LNCAP (cell line): ENCODE data around the gene DISP2.

ENCODE experiments used
- CTCF ChIP-seq: fragments of 450-650 bp; IDR thresholded peaks from 2 replicates; pipeline ENCODE4 v1.5.1; 2017; ENCODE audit warnings: mild to moderate bottlenecking

DISP2 gene

GRCh38 chr15:40397688-40398412 is 39.8 kb downstream of the DISP2 start:
- no peak for TF ChIP-seq CTCF

- no peak for TF ChIP-seq CTCF
Observed at GRCh38 chr15:40398413-40398873, 40.4 kb downstream of the DISP2 start.

DNA sequence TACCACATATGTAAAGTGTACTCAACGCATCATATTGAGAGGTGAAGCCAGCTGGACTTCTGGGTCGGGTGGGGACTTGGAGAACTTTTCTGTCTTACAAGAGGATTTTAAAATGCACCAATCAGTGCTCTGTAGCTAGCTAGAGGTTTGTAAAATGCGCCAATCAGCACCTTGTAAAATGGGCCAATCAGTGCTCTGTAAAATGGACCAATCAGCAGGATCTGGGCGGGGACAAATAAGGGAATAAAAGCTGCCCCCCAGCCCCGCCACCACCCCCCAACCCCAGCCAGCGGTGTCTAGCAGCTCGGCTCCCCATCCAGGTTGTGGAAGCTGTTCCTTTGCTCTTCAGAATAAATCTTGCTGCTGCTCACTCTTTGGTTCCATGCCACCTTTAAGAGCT is 41.4 kb downstream of the DISP2 start:
- no peak for TF ChIP-seq CTCF

DNA sequence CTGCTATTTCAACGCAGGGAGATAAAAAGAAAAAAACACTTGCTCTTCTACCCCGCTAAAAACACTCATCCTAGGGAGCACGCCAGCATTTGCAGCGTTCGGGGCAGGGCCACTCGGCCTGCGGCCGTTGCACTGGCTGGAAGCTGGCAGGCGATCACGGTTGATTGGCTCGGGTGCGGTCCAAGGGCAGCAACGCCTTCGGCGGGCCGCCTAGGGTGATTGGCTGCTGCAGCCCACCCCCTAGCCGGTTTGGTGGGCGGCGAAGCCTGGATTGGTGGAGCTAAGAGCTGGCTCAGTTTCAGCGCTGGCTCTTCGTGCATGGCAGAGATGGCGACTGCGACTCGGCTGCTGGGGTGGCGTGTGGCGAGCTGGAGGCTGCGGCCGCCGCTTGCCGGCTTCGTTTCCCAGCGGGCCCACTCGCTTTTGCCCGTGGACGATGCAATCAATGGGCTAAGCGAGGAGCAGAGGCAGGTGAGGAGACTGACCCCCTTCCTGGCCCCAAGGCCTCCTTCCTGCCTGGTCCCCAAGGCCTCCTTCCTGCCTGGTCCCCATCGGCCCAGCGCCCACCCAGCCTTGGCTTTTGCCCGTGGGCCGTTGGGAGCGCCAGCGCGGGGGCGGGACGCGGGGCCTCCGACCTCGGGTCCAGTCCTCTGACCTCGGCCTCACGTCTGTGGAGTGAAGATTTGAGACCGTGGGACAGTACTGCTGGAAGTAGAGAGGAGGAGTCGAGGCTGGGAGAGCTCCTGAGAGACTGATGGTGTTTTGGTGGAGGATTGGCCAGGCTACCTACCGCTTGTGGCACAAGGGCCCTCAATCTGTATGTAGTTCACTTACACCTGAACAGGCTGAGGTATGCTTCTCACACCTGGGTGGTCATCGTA is 47.7 kb downstream of the DISP2 start, which contains the start of gene IVD:
Gene IVD, plus strand, starts transcription at position 295 of the 881 bp plus-strand sequence. Its CDS starts 33 bp downstream, at position 328.
- no peak for TF ChIP-seq CTCF

- no peak for TF ChIP-seq CTCF
Observed at GRCh38 chr15:40407330-40407990, 49.4 kb downstream of the DISP2 start.

GRCh38 chr15:40409366-40409765 is 51.3 kb downstream of the DISP2 start:
- no peak for TF ChIP-seq CTCF

GRCh38 chr15:40410476-40410875 is 52.5 kb downstream of the DISP2 start:
- no peak for TF ChIP-seq CTCF
